Stimulated activated CD8-positive, alpha-beta memory T cell treated with anti-CD3 and anti-CD28 coated beads, Interleukin-15, amount 100 ng/mL, for 24 hours (primary cell): ENCODE results near the gene MYOG.

Experiments
- DNase-seq: peaks from one replicate; pipeline ENCODE4 v3.0.0-alpha.2; 2020; ENCODE audit warnings: low read depth

Gene MYOG

GRCh38 chr1:203046984-203047630 is 38.7 kb downstream of the MYOG start:
- DNase-seq, result no peak

- DNase-seq, result no peak
These were observed 39.8 kb downstream of the MYOG start for GRCh38 chr1:203045821-203046594.

- DNase-seq, result no peak
These were observed 40.5 kb downstream of the MYOG start for GRCh38 chr1:203045336-203045735.

- DNase-seq, result no peak
These were observed 41.1 kb downstream of the MYOG start for GRCh38 chr1:203044546-203045250.

GRCh38 chr1:203043830-203044545 is 41.8 kb downstream of the MYOG start:
- DNase-seq, result no peak

- no peak for DNase-seq
These were observed 44.4 kb downstream of the MYOG start for GRCh38 chr1:203041351-203041932.

GRCh38 chr1:203040513-203041275 is 45.1 kb downstream of the MYOG start:
- no peak for DNase-seq

GRCh38 chr1:203039609-203040512 is 46.0 kb downstream of the MYOG start:
- no peak for DNase-seq

- peak; percentile 19 for DNase-seq
These were observed 46.8 kb downstream of the MYOG start for GRCh38 chr1:203038891-203039608.

GRCh38 chr1:203038217-203038741 is 47.5 kb downstream of the MYOG start:
- no peak for DNase-seq

- no peak for DNase-seq
These were observed 48.2 kb downstream of the MYOG start for GRCh38 chr1:203037509-203038190.

GRCh38 chr1:203036537-203036936 is 49.3 kb downstream of the MYOG start:
- DNase-seq, result no peak

- no peak for DNase-seq
These were observed 49.7 kb downstream of the MYOG start for GRCh38 chr1:203036135-203036534.

- DNase-seq, result no peak
These were observed 50.5 kb downstream of the MYOG start for GRCh38 chr1:203035111-203036000.

GRCh38 chr1:203034422-203035110 is 51.2 kb downstream of the MYOG start:
- no peak for DNase-seq

GRCh38 chr1:203033917-203034316 is 51.9 kb downstream of the MYOG start:
- no peak for DNase-seq

GRCh38 chr1:203033287-203033686 is 52.5 kb downstream of the MYOG start:
- no peak for DNase-seq
